GM19328 (cell line): ENCODE measurements around the gene SOCS1.
A peak's percentile ranks its signal among the peaks of the same experiment; 100 is the strongest.

Source experiments
- ATAC-seq: cut with Tn5 transposase; IDR thresholded peaks from one replicate; pipeline ENCODE4 v1.9.1; 2021; ENCODE audit warnings: mild to moderate bottlenecking, moderate library complexity; ENCODE audit not compliant: unreplicated experiment

SOCS1 gene

GRCh38 chr16:11249233-11250061 lies 6.6 kb downstream of the SOCS1 start:
- no peak for ATAC-seq

GRCh38 chr16:11248133-11248532 lies 7.9 kb downstream of the SOCS1 start:
- ATAC-seq, result no peak

DNA sequence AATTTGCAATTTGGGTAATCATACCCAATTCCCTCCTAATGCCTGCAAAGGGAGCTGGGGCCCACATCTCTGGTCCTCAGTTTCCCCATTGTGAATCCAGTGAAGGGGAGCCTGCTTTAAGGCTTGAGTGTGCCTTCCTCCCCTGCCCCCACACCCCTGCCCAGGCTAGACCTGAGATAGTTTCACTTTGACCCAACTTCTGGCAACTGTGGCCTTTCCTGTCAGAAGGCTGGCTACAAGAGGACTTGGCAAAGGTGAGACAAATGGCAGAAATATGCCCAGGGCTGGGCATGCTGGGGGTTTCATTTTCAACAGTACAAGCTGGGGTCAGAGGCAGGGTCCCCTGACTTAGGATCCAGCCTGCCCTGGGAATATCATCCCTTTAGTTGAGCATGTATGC lies 10.0 kb downstream of the SOCS1 start:
- no peak for ATAC-seq

- no peak for ATAC-seq
Measured at GRCh38 chr16:11245222-11245737, 10.7 kb downstream of the SOCS1 start.

DNA sequence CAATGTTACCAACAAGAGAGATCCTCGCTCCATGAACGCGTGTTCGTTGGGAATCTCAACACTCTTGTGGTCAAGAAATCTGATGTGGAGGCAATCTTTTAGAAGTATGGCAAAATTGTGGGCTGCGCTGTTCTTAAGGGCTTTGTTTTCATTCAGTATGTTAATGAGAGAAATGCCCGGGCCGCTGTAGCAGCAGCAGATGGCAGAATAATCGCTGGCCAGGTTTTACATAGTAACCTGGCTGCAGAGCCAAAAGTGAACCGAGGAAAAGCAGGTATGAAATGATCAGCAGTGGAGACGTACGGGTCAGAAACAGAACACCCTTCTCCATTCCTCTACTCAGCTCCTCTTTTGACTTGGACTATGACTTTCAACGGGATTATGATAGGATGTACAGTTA lies 13.3 kb downstream of the SOCS1 start:
- ATAC-seq, result no peak

DNA sequence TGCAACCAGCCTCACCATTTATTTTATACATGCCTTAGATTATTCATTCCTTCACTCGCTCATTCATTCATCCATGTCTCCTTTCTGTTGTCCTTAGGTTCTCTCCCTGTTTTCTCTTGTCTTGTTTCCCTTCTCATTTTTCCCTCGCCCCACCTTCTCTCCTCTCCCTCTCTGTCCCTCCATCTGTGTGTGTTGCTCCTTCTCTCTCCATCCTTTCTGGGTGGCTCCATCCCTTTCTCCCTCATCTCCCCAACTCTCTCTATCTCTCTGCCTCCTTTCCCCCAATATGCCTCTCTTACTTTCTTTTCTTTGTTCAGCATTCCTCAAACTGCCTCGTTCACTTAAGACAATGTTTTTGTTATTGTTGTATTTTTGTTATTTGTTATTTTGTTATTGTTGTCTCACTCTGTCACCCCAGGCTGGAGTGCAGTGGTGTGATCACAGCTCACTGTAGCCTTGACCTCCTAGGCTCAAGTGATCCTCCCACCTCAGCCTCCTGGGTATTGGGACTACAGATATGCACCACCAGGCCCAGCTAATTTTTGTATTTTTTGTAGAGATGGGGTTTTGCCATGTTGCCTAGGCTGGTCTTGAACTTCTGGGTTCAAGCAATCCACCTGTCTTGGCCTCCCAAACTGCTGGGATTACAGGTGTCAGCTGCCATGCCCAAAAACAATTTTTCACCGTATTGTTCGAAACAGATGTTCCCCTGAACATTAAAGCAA lies 14.4 kb downstream of the SOCS1 start:
- ATAC-seq, result no peak

DNA sequence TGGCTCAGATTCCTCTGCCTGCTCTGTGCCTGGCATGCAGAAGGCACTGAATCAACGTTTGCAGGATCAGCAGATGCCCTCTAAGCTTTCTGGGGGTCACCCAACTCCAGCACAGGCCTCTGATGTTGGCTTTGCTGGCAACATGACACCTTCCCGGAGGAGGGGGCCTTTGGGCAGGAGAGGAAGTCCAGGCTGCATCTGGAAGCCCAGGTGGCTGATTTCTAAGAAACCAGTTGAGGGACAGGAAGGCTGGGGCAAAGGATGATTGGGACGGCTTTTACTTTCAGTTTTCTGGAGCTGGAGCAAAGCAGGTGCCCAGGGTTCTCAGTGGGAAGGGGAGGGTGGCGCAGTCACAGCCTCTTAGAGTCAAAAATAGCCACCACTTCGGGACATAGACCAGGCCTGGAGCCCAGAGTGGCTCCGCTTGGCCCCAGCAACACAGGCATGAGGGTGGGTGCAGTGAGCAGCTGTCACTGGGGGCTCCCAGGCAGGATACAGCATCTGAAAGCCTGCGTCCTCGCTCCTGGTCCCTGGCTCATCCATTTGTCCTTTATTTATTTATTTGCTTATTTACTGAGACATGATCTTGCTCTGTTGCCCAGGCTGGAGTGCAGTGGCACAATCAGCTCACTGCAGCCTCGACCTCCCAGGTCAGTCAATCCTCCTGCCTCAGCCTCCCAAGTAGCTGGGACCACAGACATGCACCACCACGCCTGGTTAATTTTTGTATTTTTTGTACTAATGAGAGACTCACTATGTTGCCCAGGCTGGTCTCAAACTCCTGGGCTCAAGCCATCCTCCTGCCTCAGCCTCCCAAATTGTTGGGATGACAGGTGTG lies 15.1 kb downstream of the SOCS1 start:
- no peak for ATAC-seq

GRCh38 chr16:11239644-11240632 lies 16.1 kb downstream of the SOCS1 start:
- no peak for ATAC-seq

DNA sequence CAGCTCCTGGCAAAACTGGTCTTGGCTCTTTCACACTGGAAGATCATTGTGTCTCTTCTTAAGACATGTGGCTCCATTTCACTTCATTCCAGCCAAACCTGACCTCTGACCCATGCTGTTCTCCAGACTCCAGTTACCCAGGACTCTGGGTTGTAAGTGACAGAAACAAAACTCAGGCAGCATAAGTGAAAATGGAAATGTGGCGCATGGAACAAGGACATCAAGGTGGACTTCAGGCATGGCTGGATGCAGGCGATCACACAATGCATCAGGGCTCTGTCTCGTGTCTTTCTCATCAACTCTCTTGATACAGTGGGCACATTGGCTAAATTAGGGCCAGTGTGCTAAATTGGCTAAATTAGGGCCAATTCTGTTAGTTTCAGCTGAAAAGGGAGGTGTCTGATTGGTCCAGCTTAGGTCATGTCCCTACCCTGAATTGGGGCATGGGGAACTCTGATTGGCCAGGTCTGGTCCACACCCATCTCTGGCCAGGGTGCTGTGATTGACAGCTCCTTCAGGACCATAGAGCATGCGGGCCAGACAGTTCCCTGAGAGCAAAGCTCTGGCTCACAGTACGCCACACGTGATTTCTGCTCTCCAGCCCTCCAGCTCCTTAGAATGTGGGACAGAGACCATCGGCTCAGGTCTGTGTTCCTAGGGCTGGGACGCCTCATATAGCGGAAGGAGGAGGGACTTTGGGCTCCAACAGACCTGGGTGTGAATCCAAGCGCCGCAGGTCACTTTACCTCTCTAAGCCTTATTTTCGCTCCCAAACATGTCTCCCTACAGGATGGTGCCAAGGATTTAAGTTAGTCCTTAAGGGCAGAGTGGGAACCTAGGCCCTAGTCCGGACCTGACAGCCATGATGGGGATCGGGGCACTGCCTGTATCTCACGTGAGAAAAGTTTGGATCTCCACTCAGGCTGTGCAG lies 17.5 kb downstream of the SOCS1 start:
- no peak for ATAC-seq

DNA sequence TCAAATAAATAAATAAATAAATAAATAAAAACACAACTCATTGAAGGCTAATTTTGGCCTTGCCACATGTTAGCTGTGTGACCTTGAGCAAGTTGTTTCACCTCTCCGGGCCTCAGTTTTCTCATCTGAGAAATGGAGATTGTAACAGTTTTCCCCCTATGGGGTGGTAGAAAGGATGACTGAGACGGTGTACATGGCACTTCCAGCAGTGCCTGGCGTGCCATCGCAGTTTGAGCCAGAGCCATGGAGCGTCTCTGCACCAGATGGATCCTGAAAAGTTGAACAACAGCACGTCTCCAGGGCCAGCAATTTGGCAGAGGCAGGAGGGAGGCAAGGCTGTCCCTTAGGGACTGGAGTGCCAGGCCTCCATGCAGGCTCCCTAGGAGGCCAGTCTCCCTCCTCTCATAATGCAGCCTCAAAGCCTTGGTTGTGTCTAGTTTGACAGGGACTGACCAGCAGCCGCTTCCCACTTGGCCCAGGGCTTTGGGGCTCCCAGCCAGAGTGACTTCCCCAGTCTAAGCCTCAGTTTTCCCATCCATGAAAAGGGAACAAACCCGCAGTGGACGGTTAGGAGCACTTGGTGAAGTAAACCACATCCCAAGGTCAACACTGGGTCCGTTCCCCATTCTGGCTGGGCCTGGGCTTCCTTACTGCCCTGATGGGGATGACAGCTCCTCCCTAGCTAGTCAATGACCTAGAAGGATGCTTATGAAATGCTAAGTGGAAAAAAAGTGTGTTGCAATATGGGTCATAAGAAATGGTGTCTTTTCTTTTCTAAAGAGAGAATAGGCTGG lies 19.3 kb downstream of the SOCS1 start:
- ATAC-seq, result no peak

- ATAC-seq, result no peak
Measured at GRCh38 chr16:11235703-11235991, 20.4 kb downstream of the SOCS1 start.

- ATAC-seq, result no peak
Measured at GRCh38 chr16:11234884-11235702, 20.9 kb downstream of the SOCS1 start.

- ATAC-seq, result no peak
Measured at GRCh38 chr16:11233727-11234376, 22.2 kb downstream of the SOCS1 start.

DNA sequence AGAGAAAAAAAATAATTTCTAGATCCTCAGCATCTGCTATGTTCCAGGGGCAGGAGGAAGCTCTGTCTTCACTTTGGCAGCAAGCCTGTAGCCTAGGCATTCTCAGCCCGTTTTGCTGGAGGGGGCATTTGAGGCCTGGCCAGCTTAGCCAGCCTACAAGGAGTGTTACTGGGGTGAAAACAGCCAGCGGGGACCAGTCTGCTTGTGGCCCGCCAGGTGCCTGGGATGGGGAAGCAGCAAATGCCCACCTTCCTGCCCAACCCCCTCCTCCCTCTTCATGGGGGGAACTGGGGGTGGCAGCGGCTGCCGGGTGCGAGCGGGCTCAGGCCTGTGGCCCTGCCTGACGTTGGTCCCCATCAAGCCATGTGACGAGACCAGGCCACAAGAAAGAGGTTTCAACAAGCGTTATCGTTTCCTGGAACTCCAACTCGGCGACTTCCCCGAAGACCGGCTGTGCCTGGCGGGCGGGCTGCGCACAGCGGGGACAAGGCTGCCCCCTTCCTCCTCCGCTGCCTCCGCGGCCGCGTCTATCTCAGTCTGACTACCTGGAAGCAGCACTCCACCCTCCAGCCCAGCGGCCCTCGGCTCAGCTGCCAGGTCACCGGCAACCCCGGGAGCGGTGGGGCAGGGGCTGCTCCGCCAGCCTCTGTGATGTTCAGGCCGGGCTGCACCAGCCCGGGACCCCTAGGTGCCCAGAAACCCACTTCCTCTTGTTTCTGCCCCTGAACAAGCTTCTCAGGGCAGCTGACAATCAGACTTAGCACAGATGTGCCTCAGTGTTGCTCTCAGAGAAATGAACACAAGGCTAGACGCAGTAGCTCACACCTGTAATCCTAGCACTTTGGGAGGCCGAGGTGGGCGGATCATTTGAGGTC lies 22.9 kb downstream of the SOCS1 start:
- peak; percentile 55 for ATAC-seq

DNA sequence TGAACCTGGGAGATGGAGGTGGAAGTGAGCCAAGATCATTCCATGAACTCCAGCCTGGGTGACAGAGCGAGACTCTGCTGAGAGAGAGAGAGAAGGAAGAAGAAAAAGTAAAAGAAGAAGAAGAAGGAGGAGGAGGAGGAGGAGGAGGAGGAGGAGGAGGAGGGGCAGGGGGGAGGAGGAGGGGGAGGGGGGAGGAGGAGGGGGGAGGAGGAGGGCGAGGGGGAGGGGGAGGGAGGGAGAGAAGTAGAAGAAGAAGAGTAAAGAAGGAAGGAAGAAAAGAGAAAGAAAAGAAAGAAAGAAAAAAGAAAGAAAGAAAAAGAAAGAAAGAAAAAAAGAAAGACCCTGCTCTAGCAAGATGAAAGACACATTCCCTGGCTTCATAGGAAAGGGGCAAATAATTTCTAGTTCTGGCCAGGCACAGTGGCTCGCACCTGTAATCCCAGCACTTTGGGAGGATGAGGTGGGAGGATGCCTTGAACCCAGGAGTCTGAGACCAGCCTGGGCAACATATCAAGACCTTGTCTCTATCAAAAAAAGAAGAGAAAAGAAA lies 23.6 kb downstream of the SOCS1 start:
- no peak for ATAC-seq
